ENCODE data around the gene TSPAN33. TPM values are rescaled to one million over a fixed set of nuclear protein-coding genes. Genes with fewer than 3 reads are reported as not detected.
A peak's percentile ranks its signal among the peaks of the same experiment; 100 is the strongest.

TSPAN33 gene
- total RNA-seq, 2 donors from 2014 or later = 3.8 to 9.7 TPM

- Histone ChIP-seq H3K36me3 (no peaks in the 10 kb centered on the region), H3K9me3 (no peaks in the 10 kb centered on the region), H3K4me3 (no peak overlapping the region), H3K27ac (no peak overlapping the region), H3K9ac (ENCODE audit: low read depth in 2 of 2, low read length in 2 of 2) (no peak overlapping the region), H3K4me1 (no peaks in the 10 kb centered on the region), H3K27me3 (no peaks in the 10 kb centered on the region)
- no peak for TF ChIP-seq CTCF (IDR thresholded peaks at IDR 0.05)
- intact Hi-C loops (cut with DNase I) = no loop called here
- DNase-seq = no peak
Measured at GRCh38 chr7:129176916-129177710, 32.6 kb downstream of the TSPAN33 start.

- Histone ChIP-seq H3K27ac (no peak overlapping the region), H3K9me3 (no peaks in the 10 kb centered on the region), H3K36me3 (no peaks in the 10 kb centered on the region), H3K27me3 (peaks cover 12% of the 10 kb centered on the region), H3K9ac (ENCODE audit: low read depth in 2 of 2, low read length in 2 of 2) (no peak overlapping the region), H3K4me3 (no peak overlapping the region), H3K4me1 (no peaks in the 10 kb centered on the region)
- DNase-seq = no peak
- TF ChIP-seq CTCF (IDR thresholded peaks at IDR 0.05) = no peak
- intact Hi-C loops (cut with DNase I) = no loop called here
Measured at GRCh38 chr7:129184981-129185670, 40.6 kb downstream of the TSPAN33 start.

GRCh38 chr7:129186749-129187260, 42.3 kb downstream of the TSPAN33 start:
- DNase-seq = no peak
- TF ChIP-seq CTCF (IDR thresholded peaks at IDR 0.05) = no peak
- H3K27ac ChIP-seq = no peak overlapping the region
- H3K9me3 ChIP-seq = no peaks in the 10 kb centered on the region
- H3K27me3 ChIP-seq = peaks cover 15% of the 10 kb centered on the region
- no peaks in the 10 kb centered on the region for H3K36me3 ChIP-seq
- H3K4me3 ChIP-seq = no peak overlapping the region
- H3K9ac ChIP-seq (ENCODE audit: low read depth in 2 of 2, low read length in 2 of 2) = no peak overlapping the region
- no peaks in the 10 kb centered on the region for H3K4me1 ChIP-seq
- intact Hi-C loops (cut with DNase I) = no loop called here

GRCh38 chr7:129187681-129188371, 43.3 kb downstream of the TSPAN33 start:
- Histone ChIP-seq H3K9me3 (no peaks in the 10 kb centered on the region), H3K9ac (ENCODE audit: low read depth in 2 of 2, low read length in 2 of 2) (peak overlapping the region in 1 of 2 donors; percentile 60), H3K4me3 (peak overlapping the region; percentile 68), H3K4me1 (no peaks in the 10 kb centered on the region), H3K27me3 (peaks cover 15% of the 10 kb centered on the region), H3K36me3 (no peaks in the 10 kb centered on the region), H3K27ac (no peak overlapping the region)
- no peak for TF ChIP-seq CTCF (IDR thresholded peaks at IDR 0.05)
- intact Hi-C loops (cut with DNase I) = no loop called here
- no peak for DNase-seq

GRCh38 chr7:129188372-129188891, 43.9 kb downstream of the TSPAN33 start, which contains the start of gene SMO:
Gene SMO (plus strand): TSS chr7:129188633. CDS start chr7:129189152, 519 bp downstream.
- no peak for TF ChIP-seq CTCF (IDR thresholded peaks at IDR 0.05)
- no peak within 1 kb of the TSS for H3K27ac ChIP-seq
- peak within 1 kb of the TSS; percentile 51 to 60 for H3K9ac ChIP-seq (ENCODE audit: low read depth in 2 of 2, low read length in 2 of 2)
- peak; percentile 38 for DNase-seq
- no peaks in the 10 kb centered on the region for H3K36me3 ChIP-seq
- no peaks in the 10 kb centered on the region for H3K4me1 ChIP-seq
- peak within 1 kb of the TSS; percentile 68 for H3K4me3 ChIP-seq
- peaks cover 15% of the 10 kb centered on the region for H3K27me3 ChIP-seq
- H3K9me3 ChIP-seq = no peaks in the 10 kb centered on the region
- intact Hi-C loops (cut with DNase I) = no loop called here
